Upper lobe of left lung (tissue), 4 donors: ENCODE data around the gene EMC8.

Experiments used
- POLR2A ChIP-seq, 4 donors: fragments of 450-650 bp; IDR thresholded peaks; one replicate each; pipeline ENCODE4 v1.5.1; 2016 to 2017; ENCODE audit warnings: antibody characterized with exemption in 4 of 4, mild to moderate bottlenecking in 2 of 4
- TF ChIP-seq, protein P1 (sequence below), 6 experiments: fragments of 450-650 bp in 4 of 6; fragments of 200-600 bp in 2 of 6; sonication (generic) in 2 of 6; IDR thresholded peaks; one replicate each; pipeline ENCODE4 v1.5.1; 2016 to 2019; ENCODE audit warnings: antibody characterized with exemption in 6 of 6

DNA sequence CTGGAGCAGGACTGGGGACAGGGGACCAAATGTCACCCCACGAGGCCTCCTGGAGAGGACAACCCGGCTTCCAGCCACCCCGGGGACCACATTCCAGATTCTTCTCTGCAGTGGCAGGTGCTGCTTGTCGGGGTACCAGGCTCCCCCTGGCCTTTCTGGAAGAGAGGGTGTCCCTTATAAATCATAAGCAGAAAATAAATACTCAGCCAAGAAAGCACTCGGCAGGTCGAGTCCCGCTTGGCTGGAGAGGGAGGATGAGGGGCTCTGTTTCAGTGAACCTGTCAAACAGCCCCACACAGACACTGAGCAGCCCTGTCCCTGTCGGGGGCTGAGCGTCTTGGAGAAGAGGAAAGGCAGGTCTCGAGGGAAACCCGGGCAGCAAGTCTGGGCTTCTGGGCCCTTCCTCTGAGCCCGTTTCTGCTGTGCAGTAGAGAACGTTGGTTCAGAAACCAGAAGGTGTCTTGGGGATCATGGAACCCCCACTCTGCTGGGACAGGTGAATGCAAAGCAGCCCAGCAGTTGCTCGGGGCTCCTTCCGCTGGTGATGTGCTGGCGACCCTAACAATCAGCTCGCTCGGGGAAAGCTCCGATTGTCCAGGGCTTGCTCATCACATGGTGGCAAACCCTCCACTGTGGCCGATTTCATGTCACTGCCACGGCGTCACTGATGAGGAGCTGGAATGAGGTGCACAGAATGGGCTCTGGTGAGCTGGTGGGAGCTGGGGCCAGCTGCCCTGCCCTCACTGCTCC, 36.8 kb upstream of the EMC8 start:
- TF ChIP-seq, protein P1, sequence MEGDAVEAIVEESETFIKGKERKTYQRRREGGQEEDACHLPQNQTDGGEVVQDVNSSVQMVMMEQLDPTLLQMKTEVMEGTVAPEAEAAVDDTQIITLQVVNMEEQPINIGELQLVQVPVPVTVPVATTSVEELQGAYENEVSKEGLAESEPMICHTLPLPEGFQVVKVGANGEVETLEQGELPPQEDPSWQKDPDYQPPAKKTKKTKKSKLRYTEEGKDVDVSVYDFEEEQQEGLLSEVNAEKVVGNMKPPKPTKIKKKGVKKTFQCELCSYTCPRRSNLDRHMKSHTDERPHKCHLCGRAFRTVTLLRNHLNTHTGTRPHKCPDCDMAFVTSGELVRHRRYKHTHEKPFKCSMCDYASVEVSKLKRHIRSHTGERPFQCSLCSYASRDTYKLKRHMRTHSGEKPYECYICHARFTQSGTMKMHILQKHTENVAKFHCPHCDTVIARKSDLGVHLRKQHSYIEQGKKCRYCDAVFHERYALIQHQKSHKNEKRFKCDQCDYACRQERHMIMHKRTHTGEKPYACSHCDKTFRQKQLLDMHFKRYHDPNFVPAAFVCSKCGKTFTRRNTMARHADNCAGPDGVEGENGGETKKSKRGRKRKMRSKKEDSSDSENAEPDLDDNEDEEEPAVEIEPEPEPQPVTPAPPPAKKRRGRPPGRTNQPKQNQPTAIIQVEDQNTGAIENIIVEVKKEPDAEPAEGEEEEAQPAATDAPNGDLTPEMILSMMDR (IDR thresholded peaks at IDR 0.05) = no peak
- TF ChIP-seq POLR2A (IDR thresholded peaks at IDR 0.05) = no peak
